Stimulated activated CD8-positive, alpha-beta memory T cell treated with anti-CD3 and anti-CD28 coated beads, Interleukin-12 subunit alpha, Interleukin-12 subunit beta, amount 100 ng/mL, for 24 hours (primary cell): Measurements from ENCODE around the gene RFC1.
"Not testable (repeated sequence)": the region's sequence is repeated elsewhere in the genome, so short reads cannot be mapped to it uniquely, and the experiment has no call there.

ENCODE experiments used
- DNase-seq: peaks from one replicate; pipeline ENCODE4 v3.0.0-alpha.2; 2020; ENCODE audit errors: extremely low read depth

Gene RFC1

DNA sequence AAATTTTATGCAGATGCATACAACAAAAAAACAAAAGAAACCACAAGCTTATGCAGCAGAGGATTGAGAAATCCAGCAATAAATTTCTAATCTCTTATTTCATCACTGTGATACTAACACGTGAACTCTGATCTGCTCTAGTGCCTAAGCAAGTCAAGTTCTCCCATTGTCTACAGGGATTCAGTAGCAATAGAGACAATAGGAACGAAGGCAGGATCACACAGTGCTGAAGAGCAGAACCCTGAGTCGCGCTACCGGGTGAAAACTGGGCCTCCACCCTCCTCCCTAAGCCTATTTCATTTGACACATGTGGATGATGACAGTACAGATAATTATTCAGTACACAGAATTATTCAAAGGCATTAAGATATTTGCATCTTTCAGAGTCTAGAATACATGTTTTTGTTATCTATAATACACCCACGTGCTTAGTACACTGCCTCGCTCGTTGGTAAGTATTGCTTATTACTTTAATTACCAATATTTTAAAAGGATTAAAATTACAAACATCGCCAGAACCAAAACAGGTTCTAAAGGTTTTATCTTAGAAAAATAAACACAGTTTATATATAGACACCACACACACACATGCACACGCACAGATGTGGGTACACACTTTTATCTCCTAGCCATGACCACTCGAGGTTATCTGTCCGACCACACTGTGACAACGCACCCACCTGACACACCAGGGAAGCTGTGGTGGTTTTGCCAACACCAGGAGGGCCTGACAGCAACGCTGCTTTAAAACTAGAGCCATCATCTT lies 60.1 kb downstream of the RFC1 start:
- DNase-seq: no peak

DNA sequence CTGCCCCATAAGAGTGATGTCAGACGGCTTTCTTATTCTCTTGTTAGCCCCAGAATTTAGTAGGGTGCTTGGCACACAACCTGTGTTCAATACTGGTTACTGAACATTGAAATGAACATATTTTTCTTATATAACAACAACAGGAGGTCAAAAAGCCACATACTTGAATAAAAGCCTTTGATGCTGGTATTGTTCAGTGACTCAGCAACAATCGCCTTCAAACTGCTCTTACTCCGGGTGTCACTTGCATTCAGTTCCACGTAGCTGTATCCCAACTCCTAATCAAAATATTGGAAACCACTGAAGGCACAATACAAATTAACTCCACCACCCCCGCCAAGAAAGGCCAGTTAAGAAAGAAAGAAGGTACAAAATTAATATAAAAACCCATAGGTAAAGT lies 61.5 kb downstream of the RFC1 start:
- DNase-seq: no peak

DNA sequence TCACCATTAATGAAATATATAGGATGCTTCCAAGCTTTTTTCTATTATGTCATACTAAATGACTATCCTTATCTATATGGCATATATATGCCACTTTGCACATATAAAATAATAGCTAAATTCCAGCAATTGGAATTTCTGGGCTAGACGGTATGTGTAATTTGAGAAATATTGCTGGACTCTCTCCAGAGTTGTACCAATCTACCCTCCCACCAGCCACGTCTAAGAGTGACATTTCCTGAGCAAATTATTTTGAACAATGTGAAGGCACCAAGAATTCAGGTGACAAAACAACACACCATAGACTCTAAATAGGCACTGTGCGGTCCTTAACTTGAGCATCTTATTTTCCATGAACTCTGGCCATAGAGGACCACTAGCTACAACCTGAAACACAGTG lies 62.3 kb downstream of the RFC1 start:
- no peak for DNase-seq

DNA sequence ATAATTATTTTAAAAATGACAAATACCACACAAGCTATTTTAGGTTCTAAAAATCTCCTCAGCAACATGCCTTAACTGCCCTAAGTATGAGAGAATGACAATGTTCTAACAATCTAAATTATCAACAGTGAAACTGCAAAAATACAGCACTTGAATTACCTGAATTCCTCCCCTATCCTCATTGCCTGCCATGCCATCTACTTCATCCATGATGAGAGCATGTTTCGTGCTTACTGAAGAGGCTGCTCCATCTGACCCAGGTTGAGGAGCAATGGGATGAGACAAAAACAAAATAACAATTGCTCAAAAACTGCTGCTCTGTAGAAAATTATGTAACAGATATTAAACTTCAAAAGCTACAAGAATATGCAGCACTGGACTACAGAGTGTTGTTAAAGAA lies 63.3 kb downstream of the RFC1 start:
- no peak for DNase-seq

DNA sequence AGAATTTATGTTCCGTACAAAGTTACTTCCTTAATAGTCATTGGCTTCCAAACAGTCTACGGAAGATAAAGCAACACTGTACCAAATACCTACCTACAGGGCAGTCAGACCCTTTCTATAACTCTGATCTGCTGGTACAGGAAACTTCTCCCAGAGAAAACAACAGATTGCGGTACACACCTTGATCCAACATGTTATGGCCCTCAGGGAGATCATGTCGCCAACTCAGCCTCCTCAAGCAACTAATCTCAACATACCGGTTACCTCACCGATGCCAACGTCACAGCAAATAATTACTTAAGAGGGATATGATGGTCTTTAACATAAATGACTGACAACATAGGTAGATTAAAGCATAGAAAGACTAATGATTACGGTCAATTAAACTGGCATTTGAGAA lies 70.4 kb downstream of the RFC1 start:
- DNase-seq: no peak

DNA sequence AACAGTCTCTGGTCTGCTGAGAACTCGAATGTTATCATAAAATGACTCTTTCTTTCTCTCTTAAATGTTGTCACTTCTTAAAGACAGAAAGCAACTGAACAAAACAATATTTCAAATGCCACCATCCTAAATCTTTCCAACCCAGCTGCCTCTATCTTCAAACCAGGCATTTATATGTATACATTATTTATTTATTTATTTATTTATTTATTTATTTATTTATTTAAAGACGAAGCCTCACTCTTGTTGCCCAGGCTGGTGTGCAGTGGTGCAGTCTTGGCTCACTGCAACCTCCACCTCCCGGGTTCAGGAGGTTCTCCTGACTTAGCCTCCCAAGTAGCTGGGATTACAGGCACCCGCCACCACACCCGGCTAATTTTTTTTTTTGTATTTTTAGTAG lies 73.7 kb downstream of the RFC1 start:
- not testable (repeated sequence) for DNase-seq

DNA sequence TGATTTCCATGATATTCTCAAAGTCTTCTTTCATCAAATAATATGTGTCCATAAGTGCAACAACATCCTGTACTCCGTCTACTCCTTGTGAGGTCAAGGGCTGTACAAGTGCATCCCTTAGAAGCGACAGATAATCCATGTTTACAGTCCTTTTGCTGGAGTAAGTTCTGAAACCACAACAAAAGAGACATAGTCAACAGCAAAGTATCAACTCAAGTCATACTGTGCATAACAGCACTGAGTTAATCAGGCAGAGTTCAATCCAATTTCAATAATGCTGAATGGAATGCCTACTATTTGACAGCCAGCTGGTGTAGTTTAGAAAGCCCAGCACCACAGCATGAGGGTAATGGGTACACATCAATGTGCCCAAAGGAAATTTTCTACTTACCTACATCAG lies 74.5 kb downstream of the RFC1 start:
- no peak for DNase-seq

DNA sequence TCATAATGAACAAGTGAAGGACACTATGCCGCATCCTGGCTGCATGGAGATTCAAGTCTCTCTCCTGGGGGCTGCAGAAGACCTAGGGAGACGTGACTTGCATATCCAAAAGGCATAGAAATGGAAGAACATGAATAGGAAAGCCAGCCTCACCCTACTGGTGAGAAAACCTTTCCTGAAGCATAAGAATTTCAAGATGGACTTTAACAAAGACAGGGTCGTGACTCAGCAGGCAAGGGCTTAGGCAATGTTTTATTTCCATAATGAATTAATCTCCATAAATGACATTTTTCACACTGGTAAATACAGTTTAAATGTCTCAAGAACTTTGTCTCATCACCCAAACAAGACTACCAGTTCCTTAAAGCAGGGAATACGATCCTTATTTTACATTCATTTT lies 78.9 kb downstream of the RFC1 start:
- no peak for DNase-seq

DNA sequence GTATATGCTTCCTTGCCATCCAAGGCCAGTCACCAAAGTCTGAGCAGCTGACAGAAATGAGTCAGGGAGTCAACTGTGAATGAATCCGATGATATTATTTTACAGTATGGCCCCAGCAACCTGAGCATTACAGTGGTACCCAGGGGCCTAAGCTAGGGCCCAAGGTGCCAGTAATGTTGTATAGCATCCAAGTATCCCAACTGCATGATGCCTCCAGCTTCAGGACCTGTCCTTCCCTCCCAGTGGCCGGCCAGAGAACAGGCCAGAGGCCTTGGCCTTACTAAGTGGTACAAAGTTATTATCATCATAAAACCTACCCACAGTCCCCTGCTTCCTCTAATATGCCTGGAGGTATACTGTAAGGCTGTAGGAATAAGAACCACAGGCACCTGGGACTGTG lies 79.9 kb downstream of the RFC1 start:
- no peak for DNase-seq

DNA sequence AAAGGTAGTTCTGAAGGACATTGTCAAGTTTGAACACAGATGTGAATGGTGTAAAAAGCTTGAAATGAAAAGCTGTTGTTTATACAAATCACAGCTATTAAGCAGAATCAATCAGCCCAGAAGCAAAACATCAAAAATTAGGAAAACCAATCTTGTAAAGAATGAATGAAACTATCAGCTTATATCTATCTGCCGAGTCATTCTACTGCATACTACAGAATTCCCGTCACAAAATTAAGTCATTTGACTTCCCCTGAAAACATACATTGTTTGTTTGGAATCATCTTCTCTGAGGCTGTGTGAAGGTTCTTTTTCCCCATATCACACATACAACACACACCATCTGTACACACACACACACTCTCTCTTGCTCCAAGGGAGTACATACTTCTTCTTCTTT lies 80.3 kb downstream of the RFC1 start:
- DNase-seq: no peak

DNA sequence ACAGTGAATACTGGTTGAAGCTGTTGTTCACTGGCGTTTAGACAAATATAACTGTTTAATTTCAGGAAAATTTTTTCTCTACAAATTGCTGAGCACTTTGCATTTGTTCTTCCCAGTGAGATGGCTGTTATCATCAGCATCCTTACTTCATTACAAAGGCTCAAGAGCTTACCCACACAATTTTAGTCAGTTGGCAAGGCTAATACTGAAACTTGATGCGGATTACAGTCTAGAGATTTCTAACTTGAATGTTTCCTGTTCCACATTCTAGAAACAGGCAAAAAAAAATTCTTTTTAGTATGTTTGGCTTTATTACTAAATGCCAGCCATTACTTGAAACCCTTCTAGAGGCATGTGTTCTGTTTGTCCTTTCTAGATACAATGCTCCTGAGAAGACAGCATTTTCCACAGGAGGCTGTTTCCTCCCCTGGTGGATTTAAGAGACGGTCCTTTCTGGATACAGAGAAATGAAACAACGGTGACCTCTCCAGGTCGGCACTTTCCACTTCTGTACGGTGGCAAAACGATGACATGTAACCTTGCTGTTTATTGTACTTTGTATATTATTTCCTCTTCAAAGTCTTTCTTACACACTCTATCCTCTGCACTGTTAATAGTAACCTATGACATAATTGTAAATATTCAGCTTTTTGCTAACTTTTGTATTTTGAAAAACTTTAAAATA lies 80.9 kb downstream of the RFC1 start:
- DNase-seq: no peak

DNA sequence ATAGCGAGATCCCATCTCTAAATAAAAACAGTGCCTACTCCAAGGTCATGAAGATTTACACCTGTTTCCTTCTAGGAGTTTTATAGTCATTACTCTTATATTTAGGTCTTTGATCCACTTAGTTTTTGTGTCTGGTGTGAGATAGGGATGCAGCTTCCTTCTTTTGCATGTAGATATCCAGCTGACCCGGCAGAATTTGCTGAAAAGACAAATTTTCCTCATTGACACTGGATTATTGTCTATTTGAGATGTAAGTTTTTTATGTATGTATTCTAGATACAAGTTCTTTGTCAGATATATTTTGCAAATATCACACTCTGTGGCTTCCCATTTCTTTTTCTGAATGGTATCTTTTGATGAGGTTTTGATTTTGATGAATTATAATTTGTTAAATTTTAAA lies 85.4 kb downstream of the RFC1 start:
- no peak for DNase-seq

DNA sequence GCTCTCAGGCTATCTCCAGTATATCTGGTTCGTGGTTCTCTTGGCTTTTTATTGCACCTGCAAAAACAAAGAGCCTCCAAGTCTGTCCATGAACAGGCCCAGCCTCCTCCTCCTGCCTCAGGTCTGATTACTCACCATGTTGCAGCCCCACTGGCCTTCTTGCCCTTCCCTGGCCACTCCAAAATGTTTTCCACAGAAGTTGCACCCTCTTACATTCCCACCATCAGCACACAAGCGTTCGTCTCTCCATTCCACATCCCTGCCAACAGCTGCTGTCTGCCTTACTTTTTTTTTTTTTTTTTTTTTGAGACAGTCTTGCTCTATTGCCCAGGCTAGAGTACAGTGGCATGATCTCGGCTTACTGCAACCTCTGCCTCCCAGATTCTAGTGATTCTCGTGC lies 86.7 kb downstream of the RFC1 start:
- DNase-seq: no peak

DNA sequence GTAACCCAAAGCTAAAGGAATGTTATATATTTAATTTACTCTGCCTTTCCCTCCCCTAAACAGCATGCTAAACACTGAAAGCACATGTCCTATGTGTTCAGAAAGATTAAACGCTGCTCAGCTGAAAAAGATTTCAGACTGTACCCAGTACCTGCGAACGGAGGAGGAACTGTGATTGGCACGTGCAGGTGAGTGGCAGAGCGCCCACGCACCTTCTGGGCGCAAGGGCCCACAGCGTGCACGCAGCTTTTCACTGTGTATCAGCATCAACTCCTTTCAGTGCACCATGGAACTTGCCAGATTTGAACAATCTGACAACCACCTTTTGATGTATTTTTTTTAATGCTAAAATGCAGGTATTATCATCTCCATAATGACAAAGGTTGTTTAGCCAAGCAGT lies 87.7 kb downstream of the RFC1 start:
- no peak for DNase-seq

DNA sequence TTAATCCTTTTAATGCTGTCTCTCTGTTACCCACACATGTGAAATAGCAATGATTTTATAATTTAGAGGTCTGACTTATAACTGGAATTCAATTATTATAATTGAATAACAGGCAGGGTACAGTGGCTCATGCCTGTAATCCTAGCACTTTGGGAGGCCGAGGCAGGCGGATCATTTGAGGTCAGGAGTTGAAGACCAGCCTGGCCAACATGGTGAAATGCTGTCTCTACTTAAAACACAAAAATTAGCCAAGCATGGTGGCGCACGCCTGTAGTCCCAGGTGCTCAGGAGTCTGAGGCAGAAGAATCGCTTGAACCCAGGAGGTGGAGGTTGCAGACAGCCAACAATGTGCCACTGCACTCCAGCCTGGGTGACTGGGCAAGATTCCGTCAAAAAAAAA lies 88.5 kb downstream of the RFC1 start:
- not testable (repeated sequence) for DNase-seq

DNA sequence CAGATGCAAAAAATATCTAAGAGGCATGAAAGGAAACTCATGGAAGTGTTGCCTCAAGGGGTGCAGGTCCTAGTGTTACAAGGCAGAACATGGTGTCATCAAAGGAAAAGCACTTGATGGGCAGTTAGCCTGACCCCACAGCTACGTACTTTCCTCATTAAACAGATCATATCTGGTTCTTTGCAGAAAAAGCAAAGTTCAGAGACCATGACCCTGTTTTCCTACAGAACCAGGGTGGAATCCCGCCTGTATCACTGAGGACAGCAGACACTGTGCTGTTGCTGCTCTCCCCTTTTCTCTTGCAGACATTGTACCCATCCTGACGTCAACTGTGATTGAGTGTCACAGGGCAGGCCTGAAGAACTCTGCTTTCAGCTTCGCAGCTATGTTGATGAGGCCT lies 91.7 kb downstream of the RFC1 start:
- DNase-seq: no peak

DNA sequence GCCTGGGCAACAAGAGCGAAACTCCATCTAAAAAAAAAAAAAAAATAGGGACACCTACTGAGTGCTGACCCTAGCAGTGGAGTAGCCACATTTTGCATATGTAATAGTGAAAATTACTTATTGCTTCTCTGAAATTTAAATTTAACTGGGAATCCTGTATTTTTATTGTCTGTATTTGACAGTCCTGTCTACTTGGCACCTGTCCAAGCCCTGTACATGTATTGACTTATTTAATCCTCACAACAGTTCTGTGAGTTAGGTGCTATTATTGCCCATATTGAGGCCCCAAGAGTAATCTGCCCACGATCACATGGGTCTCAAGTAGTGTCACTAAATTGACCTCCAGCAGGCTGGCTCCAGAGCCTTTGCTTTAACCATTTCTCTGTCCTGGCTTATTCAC lies 102.3 kb downstream of the RFC1 start:
- no peak for DNase-seq

DNA sequence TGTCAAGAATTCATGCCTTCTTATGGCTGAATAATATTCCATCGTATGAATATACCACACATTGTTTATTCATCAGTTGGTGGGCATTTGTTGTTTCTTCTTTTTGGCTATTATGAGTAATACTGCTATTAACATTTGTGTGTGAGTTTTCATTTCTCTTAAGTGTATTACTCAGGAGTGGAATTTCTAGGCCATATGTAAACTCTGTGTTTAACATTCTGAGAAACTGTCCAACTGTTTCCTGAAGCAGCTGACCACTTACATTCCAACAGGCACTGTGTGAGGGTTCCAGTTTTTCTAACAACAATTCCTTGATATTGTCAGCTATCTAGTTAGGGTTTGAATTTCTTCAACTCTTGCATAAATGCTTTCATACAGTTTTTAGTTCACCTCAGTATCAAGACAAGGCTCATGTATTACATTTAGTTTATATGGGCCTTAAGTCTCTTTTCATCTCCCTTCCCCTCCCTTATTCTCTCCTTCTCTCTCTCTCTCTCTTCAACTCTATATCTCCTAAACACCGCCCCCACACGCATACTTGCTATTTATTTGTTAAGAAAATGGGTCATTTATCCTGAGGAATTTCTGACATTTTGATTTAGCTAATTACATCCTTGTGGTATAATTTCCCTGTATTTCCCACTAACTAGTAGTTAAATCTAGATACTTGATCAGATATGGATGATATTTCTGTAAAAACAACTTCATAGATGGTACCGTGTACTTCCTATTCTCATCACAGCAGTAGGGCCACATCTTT lies 106.4 kb downstream of the RFC1 start:
- DNase-seq: no peak

DNA sequence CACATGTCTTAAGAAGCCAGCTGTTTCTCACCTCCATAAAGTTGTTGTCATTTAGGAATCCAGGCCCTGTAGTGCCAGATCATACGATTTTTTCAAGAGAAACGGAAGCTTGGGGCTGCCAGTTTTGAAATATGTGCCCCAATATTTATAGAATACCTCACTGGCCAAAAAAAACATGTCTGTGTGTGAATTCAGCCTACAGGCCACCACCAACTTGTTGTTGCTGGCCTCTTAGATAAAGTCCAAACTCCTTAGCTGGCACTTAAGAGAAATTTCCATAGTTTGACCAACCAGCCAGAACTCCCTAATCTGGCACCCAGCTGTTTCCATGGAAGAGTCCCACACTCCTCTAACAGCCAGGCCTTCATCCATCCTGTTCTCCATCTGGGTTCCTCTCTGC lies 109.7 kb downstream of the RFC1 start:
- no peak for DNase-seq

DNA sequence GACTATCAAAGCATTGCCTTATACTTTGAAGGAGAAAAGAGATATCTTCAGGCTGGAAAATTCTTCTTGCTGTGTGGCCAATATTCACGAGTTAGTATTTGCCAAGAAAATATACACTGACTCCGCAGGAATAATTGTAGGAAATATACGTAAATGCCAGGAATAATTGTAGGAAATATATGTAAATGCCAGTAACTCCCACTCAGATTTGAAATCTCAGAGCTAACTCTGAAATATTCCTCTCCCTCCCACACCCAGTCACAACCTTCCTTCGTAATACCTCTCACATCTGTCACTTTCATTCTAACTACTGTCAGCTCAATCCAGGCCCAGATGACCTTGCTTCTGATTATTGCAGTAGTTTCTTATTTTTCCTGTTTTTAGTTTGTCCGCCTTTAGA lies 110.3 kb downstream of the RFC1 start:
- DNase-seq: no peak

DNA sequence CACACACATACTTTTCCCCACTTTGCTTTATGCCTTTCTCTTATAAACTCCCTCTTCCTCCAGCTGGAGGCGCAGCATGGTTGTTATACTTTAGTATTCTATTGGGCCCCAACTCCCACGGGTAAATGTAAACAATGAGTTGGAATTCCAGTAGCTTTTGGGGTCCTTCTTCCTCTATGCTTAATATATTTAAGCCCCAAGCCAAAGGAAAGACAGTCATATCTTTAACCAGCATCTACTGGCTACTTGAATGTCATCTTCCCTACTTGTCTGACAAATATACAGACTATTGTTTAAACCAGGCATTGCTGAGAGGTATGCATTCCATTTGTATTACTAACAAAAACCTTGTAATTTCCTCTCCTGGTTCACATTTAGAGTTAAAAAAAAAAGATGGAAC lies 110.9 kb downstream of the RFC1 start:
- no peak for DNase-seq

DNA sequence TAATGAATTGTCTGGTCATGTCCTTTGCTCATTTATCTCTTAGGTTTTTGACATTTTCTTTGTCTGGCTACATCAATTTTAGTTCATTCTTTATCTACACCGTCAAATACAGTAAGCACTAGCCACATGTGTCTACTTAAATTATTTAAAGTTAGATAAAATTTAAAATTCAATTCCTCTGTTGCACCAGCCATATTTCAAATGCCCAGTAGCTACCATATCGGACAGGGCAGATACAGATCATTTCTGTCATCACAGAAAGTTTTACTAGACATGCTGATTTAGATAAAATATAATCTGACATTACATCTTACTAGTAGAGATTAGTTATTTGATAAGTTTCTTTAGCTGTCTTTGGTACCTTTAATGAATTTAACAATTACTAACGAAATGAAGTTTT lies 122.7 kb downstream of the RFC1 start:
- DNase-seq: no peak
